Astrocyte (in vitro differentiated cells and primary cell): ENCODE results near the gene STXBP1. TPM values are rescaled to one million over a fixed set of nuclear protein-coding genes. Genes with fewer than 3 reads are reported as not detected.

Experiments
- DNase-seq: peaks from one replicate; pipeline ENCODE4 v3.0.0-alpha.2; 2010; ENCODE audit warnings: low read depth
- FAIRE-seq: peaks from 2 replicates; lab custom pipeline; 2011; peaks lifted over from hg19 to GRCh38; lab: Jason Lieb, UNC
- H2AFZ ChIP-seq: 2 replicates; pipeline ENCODE4 v1.6.0; 2012; ENCODE audit warnings: low read depth, low read length, inconsistent platforms
- H3K27ac ChIP-seq: 2 replicates; pipeline ENCODE4 v1.5.1; 2011; ENCODE audit warnings: low read depth, low read length, inconsistent platforms
- H3K27me3 ChIP-seq: 2 replicates; pipeline ENCODE4 v1.6.0; 2011; ENCODE audit warnings: low read length, inconsistent platforms; ENCODE audit not compliant: insufficient read depth
- H3K36me3 ChIP-seq: 2 replicates; pipeline ENCODE4 v1.5.1; 2011; ENCODE audit warnings: low read length, inconsistent platforms; ENCODE audit not compliant: insufficient read depth
- H3K4me1 ChIP-seq: 2 replicates; pipeline ENCODE4 v1.5.1; 2011; ENCODE audit warnings: low read length, inconsistent platforms; ENCODE audit not compliant: insufficient read depth
- H3K4me2 ChIP-seq: 2 replicates; pipeline ENCODE4 v1.6.0; 2012; ENCODE audit warnings: low read length, inconsistent platforms
- H3K4me3 ChIP-seq: 2 replicates; pipeline ENCODE4 v1.5.1; 2011; ENCODE audit warnings: low read depth, mild to moderate bottlenecking, low read length, inconsistent platforms; ENCODE audit not compliant: insufficient read depth
- H3K79me2 ChIP-seq: 2 replicates; pipeline ENCODE4 v1.6.0; 2012; ENCODE audit warnings: mild to moderate bottlenecking, low read length, inconsistent platforms; ENCODE audit not compliant: insufficient read depth
- H3K9ac ChIP-seq: 2 replicates; pipeline ENCODE4 v1.6.0; 2012; ENCODE audit warnings: mild to moderate bottlenecking, low read length, inconsistent platforms
- H3K9me3 ChIP-seq: 2 replicates; pipeline ENCODE4 v1.5.1; 2012; ENCODE audit warnings: low read depth, mild to moderate bottlenecking, low read length, inconsistent platforms; ENCODE audit not compliant: insufficient read depth
- H4K20me1 ChIP-seq: 2 replicates; pipeline ENCODE4 v1.6.0; 2012; ENCODE audit warnings: low read length, inconsistent platforms; ENCODE audit not compliant: insufficient read depth
- H3K27ac Mint-ChIP-seq: one replicate; pipeline ENCODE4 v1.8.0; 2021; ENCODE audit warnings: mild to moderate bottlenecking, mixed read lengths; ENCODE audit not compliant: unreplicated experiment
- H3K27me3 Mint-ChIP-seq: one replicate; pipeline ENCODE4 v1.8.0; 2021; ENCODE audit warnings: low read depth, mixed read lengths; ENCODE audit not compliant: unreplicated experiment
- H3K36me3 Mint-ChIP-seq: one replicate; pipeline ENCODE4 v1.8.0; 2021; ENCODE audit warnings: low read depth, mixed read lengths; ENCODE audit not compliant: unreplicated experiment
- H3K4me1 Mint-ChIP-seq: one replicate; pipeline ENCODE4 v1.8.0; 2021; ENCODE audit warnings: low read depth, mixed read lengths; ENCODE audit not compliant: unreplicated experiment
- H3K4me3 Mint-ChIP-seq: one replicate; pipeline ENCODE4 v1.8.0; 2021; ENCODE audit warnings: mild to moderate bottlenecking, moderate library complexity, mixed read lengths; ENCODE audit not compliant: unreplicated experiment
- H3K9me3 Mint-ChIP-seq: one replicate; pipeline ENCODE4 v1.8.0; 2021; ENCODE audit warnings: mild to moderate bottlenecking, mixed read lengths; ENCODE audit not compliant: unreplicated experiment
- EZH2 ChIP-seq: IDR thresholded peaks from 2 replicates; pipeline ENCODE4 v1.6.1; 2012; ENCODE audit warnings: mild to moderate bottlenecking, low read length, inconsistent platforms; ENCODE audit not compliant: insufficient read depth
- total RNA-seq: library from RNA; stranded (reverse); gene quantifications from 2 replicates; pipeline ENCODE4 v1.2.1, GENCODE V29; 2021
- TF ChIP-seq, protein P1 (sequence below): IDR thresholded peaks from 2 replicates; pipeline ENCODE4 v1.5.1; 2011; ENCODE audit warnings: low read depth, mild to moderate bottlenecking, inconsistent platforms, low read length, moderate library complexity; ENCODE audit not compliant: insufficient read depth

Gene STXBP1
- total RNA-seq, 1 donor from 2014 or later, result 39.6 TPM

DNA sequence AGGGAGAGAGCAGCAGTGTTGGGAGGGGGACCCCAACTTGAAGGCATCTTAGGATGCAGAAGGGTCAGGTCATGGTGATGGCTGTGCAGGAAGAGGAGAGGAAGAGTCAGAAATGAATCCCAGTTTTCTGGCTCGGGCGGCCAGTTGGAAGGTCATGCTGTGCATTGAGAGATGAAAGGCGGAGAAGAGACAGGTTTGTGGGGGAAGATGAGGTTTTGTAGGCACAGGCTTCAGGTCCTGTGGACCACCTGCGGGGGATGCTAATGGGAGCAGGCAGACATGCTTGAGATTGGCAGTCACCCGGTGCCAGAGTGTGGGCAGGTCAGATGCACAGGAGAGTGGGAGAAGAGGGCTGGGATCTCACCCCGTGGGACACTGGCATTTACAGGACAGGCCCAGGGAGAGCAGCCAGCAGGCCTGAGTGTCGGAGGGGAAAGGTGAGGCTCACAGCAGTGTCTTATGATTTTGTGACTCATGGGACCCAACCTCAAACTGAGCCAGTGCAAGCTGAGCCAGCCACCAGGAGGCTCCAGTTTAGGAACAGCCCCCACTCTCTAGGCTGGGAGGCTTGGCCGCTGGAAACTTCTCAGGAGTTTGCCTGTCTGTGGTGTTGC, 17.5 kb downstream of the STXBP1 start:
- H3K4me3 ChIP-seq, result no peak overlapping the region
- no peaks in the 10 kb centered on the region for H3K36me3 ChIP-seq
- H3K9ac ChIP-seq, result no peak overlapping the region
- no peaks in the 10 kb centered on the region for H3K9me3 ChIP-seq
- H4K20me1 ChIP-seq, result peaks cover 40% of the 10 kb centered on the region
- H3K36me3 Mint-ChIP-seq, result peaks cover 2% of the 10 kb centered on the region
- no peak overlapping the region for H3K27ac ChIP-seq
- H3K4me1 ChIP-seq, result no peaks in the 10 kb centered on the region
- H3K27me3 Mint-ChIP-seq, result no peaks in the 10 kb centered on the region
- no peak overlapping the region for H2AFZ ChIP-seq
- no peaks in the 10 kb centered on the region for H3K79me2 ChIP-seq
- FAIRE-seq (no peak), DNase-seq (no peak)
- TF ChIP-seq EZH2, result no peak
- TF ChIP-seq, protein P1, sequence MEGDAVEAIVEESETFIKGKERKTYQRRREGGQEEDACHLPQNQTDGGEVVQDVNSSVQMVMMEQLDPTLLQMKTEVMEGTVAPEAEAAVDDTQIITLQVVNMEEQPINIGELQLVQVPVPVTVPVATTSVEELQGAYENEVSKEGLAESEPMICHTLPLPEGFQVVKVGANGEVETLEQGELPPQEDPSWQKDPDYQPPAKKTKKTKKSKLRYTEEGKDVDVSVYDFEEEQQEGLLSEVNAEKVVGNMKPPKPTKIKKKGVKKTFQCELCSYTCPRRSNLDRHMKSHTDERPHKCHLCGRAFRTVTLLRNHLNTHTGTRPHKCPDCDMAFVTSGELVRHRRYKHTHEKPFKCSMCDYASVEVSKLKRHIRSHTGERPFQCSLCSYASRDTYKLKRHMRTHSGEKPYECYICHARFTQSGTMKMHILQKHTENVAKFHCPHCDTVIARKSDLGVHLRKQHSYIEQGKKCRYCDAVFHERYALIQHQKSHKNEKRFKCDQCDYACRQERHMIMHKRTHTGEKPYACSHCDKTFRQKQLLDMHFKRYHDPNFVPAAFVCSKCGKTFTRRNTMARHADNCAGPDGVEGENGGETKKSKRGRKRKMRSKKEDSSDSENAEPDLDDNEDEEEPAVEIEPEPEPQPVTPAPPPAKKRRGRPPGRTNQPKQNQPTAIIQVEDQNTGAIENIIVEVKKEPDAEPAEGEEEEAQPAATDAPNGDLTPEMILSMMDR, result no peak
- H3K4me1 Mint-ChIP-seq, result peaks cover 13% of the 10 kb centered on the region
- no peaks in the 10 kb centered on the region for H3K9me3 Mint-ChIP-seq
- H3K27me3 ChIP-seq, result no peaks in the 10 kb centered on the region
- no peak overlapping the region for H3K4me3 Mint-ChIP-seq
- no peak overlapping the region for H3K4me2 ChIP-seq
- no peak overlapping the region for H3K27ac Mint-ChIP-seq

DNA sequence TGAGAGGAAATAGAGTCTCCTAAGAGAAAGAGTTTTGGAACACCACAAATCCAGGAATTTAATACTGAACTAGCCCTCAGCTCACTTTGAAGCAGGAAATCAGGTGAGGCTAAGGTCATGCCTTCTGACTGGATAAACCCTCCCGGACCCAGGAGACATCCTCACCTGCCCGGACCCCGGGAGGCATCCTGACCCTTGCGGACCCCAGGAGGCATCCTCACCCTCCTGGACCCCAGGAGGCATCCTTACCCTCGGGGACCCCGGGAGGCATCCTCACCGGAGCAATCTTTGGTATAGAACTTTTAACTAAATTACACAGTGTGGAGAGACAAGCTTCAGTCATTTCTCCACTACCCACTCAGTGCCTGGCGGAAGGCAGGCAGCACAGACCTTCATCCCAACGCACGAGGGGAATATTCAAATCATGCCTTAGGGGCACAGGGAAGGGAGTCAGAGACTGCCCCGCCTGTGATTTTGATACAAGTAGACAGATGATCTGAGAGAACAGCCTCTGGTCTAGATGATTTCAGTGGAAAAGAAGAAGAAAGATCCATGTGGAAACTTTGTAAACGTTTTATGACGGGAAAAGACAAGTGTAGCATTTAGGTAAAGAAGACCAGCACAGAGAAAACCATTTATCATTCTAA, 21.3 kb downstream of the STXBP1 start:
- no peak for TF ChIP-seq EZH2
- TF ChIP-seq, protein P1, result no peak
- no peak for DNase-seq
- no peaks in the 10 kb centered on the region for H3K9me3 ChIP-seq
- H3K27me3 Mint-ChIP-seq, result no peaks in the 10 kb centered on the region
- FAIRE-seq, result no peak
- no peak overlapping the region for H3K4me3 Mint-ChIP-seq
- H3K4me1 ChIP-seq, result no peaks in the 10 kb centered on the region
- H3K79me2 ChIP-seq, result no peaks in the 10 kb centered on the region
- peaks cover 2% of the 10 kb centered on the region for H3K36me3 Mint-ChIP-seq
- no peaks in the 10 kb centered on the region for H3K36me3 ChIP-seq
- H4K20me1 ChIP-seq, result peaks cover 29% of the 10 kb centered on the region
- H3K27me3 ChIP-seq, result no peaks in the 10 kb centered on the region
- no peaks in the 10 kb centered on the region for H3K9me3 Mint-ChIP-seq
- no peak overlapping the region for H3K9ac ChIP-seq
- H2AFZ ChIP-seq, result no peak overlapping the region
- H3K4me3 ChIP-seq, result no peak overlapping the region
- H3K4me1 Mint-ChIP-seq, result peaks cover 13% of the 10 kb centered on the region
- no peak overlapping the region for H3K4me2 ChIP-seq
- no peak overlapping the region for H3K27ac Mint-ChIP-seq
- no peak overlapping the region for H3K27ac ChIP-seq

DNA sequence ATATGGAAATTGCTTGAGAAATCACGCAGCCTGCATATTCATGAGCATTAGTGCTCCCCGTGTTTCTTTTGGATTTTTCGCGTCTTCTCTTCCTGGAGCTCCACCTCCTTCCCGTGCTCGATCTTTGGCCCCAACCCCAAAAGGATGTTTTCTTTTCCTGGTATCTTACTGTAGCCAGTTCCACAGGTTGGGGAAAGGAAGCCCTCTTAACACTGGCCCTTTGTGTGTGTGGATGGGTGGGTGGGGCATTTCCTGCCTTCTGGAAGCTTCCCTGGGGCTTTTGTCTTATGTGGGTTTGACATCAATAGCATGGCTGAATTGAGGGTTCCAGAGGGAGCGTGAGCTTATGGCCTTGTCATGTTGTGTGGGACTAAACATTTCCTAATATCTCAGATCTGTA, 21.9 kb downstream of the STXBP1 start:
- FAIRE-seq, result no peak
- H3K4me1 Mint-ChIP-seq, result peaks cover 10% of the 10 kb centered on the region
- Histone ChIP-seq H3K9ac (no peak overlapping the region), H3K27ac (no peak overlapping the region), H2AFZ (no peak overlapping the region), H3K4me2 (no peak overlapping the region), H3K4me1 (no peaks in the 10 kb centered on the region), H3K9me3 (no peaks in the 10 kb centered on the region), H4K20me1 (peaks cover 24% of the 10 kb centered on the region), H3K36me3 (no peaks in the 10 kb centered on the region), H3K79me2 (no peaks in the 10 kb centered on the region), H3K4me3 (no peak overlapping the region), H3K27me3 (no peaks in the 10 kb centered on the region)
- no peak overlapping the region for H3K4me3 Mint-ChIP-seq
- H3K36me3 Mint-ChIP-seq, result peaks cover 2% of the 10 kb centered on the region
- TF ChIP-seq, protein P1, result no peak
- no peak for TF ChIP-seq EZH2
- H3K27me3 Mint-ChIP-seq, result no peaks in the 10 kb centered on the region
- no peak for DNase-seq
- H3K27ac Mint-ChIP-seq, result no peak overlapping the region
- H3K9me3 Mint-ChIP-seq, result no peaks in the 10 kb centered on the region
